GM19043 (cell line): Measurements from ENCODE around the gene TLCD3B.
"Not testable (repeated sequence)": the region's sequence is repeated elsewhere in the genome, so short reads cannot be mapped to it uniquely, and the experiment has no call there.

Source experiments
- ATAC-seq: cut with Tn5 transposase; IDR thresholded peaks from one replicate; pipeline ENCODE4 v1.9.1; 2021; ENCODE audit warnings: low read depth; ENCODE audit not compliant: unreplicated experiment

The TLCD3B gene

DNA sequence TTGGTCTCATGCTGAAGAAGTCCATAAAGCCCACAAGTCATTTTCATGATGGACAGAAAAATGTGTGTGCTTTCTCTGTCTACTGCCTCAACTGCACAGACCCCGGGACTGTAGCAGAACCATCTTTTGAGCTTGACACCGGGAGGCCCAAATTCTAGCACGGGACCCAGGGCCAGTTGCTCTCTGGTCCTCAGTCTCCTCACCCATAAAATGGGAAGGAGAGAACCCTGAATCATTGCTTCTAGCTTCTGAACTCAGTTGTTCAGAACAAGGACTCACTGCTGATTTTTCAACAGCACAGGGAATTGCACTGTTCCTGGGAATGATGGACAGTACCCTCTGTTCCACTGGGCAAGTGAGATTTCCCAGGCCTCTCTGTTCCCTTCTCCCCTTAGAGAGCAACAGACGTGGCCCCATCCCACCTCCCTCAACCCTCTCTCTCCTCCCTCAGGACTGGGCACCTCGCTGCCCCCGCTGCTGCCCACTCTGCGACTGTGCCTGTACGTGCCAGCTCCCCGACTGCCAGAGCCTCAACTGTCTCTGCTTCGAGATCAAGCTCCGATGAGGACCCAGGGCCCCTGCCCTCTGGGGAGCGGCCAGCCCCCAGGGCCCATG, 32.3 kb upstream of the TLCD3B start:
- ATAC-seq = no peak

GRCh38 chr16:30060836-30061554, 29.9 kb upstream of the TLCD3B start:
- ATAC-seq = no peak

- no peak for ATAC-seq
Measured at GRCh38 chr16:30060346-30060745, 29.3 kb upstream of the TLCD3B start.

- no peak for ATAC-seq
Measured at GRCh38 chr16:30054959-30055553, 24.0 kb upstream of the TLCD3B start.

DNA sequence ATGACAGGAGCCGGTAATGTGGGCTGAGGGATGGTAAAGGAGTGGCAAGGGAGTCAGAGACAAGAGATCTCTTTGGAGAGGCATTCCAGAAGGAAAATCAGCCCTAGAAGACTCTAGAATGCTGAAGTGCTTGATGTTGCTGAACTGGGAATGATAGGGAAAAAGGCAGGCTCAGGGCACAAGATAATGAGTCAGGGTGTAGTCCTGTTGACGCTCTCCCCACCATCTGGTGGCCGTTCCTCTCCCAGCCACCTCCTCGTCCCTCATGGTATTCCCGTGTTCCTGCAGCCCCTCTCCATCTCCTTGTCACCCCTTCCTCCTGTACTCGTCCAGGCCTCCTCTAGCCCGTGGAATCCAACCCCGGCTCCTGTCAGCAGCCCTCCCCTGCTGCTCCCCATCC, 23.4 kb upstream of the TLCD3B start:
- no peak for ATAC-seq

DNA sequence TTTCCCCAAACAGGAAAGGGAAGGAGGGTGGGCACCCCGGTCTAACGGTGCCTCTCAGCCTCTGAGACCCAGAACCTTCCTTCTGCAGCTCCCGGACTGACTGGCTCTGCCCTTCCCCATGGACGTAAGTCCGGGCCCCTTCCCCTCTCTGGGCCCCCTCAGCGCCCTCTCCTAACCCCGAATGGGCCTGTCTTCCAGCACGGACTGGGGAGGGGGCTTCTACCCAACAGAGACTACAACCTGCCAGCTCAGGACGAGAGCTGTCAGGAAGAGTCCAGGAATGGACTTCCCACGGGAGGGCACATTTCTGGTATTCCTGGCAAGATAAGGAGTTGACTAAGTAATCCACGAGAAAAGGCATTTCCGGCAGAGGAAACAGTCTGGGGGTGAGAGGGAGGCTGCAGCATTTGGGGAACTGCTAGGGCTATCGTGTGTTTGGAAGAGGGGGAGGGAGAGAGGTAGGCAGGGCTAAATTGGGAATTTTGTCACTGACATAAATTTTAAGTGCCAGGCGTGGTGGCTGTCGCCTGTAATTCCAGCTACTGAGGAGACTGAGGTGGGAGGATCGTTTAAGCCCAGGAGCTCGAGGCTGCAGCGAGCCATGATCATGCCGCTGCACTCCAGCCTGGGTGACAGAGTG, 22.4 kb upstream of the TLCD3B start:
- no peak for ATAC-seq

DNA sequence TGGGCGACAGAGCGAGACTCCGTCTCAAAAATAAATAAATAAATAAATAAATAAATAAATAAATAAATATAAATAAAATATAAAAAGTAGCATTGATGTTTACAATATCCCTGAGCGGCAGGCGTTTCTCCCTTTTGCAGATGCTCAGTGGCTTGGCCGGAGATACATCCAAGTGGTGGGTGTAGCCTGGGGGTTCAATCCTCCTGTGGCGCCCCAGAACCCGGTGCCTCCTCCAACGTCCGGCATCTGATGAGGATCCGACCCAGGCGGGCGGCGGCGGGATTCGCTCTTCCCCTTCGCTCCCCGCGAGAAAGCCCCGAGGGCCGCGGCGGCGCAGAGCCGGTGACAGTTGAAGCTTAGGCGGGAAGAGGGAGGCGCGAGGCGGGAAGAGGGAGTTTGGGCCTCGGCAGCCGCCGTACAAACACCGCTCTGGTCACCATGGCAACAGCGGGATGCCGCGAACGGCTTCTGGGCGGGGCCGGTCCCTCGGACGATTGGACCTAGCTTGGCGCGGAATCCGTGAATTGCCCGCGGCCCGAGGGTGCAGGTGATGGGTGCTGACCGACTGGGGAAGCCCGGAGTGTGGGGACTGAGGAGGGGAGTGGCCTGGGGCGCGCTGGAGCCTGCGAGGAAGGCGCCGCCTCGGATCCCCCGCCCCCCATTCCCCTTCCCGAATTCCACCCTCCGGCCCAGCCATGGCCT, 21.8 kb upstream of the TLCD3B start:
- no peak for ATAC-seq

DNA sequence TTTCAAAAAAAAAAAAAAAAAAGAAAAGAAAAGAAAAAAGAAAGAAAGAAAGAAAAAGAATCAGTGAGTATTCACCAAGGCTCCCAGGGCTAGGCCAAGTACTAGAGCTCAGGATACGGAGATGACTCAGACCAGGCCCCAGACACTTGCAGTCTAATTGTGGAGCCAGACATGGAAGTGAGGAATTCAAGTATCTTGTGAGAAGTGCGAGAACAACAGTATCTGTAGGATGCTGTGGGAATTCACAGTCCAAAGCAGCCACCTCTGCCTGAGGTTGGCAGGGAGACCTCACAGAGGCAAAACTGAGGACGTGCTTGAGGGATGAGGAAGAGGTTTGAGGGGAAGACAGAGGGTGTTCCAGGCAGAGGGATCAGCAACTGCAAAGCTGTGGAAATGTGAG, 20.4 kb upstream of the TLCD3B start:
- no peak for ATAC-seq

DNA sequence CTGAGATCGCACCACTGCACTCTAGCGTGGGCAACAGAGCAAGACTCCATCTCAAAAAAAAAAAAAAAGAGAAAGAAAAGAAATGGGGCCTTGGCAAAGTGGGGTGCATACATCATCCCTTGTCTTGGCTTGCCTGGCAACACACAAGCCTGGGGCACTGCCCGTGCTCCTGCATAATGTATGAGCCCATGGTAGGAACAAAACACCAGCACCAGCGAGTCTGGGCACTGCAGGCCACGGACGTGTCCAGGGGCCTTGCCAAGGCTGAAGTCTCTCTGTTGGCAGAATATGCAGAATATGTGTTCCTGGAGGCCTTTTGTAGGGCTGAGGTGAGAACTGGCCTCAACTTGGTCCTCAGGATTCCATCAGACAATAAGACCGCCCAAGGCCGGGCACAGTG, 18.8 kb upstream of the TLCD3B start:
- no peak for ATAC-seq

DNA sequence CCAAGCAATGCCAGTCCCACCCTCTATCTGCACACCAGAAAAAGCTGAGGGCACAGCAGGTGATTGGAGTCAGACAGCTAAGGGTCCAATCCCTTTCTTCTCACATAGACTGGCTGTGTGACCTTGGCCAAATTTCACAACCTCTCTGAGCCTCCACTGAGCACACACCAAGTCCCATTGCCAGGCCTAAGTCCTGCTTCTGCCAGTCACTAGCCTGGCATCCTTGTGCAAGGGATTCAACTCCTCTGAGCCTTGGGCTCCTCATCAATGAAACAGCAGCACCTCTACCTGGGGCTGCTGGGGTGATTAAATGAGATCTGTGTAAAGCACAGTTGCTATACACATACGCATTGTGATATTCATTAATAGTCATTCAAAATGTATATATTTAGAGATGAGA, 15.5 kb upstream of the TLCD3B start:
- ATAC-seq = no peak

DNA sequence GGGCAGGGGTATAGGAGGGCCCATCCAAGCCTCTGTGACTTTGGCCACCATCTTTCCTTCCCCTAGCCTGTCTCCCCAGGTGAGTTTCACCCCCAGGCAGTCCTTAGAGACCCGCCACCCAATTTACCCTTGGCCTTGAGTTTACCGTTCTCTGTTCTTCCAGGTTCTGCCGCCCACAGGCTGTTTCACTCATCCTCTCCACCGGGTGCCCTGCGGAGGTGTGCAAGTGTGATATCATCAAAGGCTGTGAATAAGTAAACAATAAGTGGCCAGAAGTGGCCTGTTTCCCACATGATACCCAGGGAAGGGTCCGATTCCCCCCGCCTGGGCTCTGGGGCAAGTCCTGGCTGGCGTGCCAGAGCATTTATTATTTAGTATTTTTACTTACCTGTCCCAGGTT, 15.1 kb upstream of the TLCD3B start:
- ATAC-seq = no peak

DNA sequence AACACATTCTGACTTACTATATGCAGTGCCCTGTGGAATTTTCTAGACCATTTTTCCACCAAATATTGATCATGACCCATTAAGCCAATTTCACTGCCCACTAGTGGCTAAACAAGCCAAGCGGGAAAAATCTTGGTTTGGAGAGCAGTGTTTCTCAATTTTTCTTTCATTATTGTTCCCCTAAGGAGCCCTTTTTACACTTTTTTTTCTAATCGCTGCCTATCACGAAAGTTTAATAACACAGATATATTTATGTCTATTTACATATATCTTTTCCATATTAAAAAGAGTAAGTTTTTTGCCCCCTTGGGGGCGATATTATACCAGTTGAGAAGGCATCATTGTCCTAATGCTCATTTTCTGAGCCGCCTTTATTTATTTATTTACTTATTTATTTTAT, 10.8 kb upstream of the TLCD3B start:
- no peak for ATAC-seq

GRCh38 chr16:30040690-30041089, 9.6 kb upstream of the TLCD3B start:
- ATAC-seq = not testable (repeated sequence)

DNA sequence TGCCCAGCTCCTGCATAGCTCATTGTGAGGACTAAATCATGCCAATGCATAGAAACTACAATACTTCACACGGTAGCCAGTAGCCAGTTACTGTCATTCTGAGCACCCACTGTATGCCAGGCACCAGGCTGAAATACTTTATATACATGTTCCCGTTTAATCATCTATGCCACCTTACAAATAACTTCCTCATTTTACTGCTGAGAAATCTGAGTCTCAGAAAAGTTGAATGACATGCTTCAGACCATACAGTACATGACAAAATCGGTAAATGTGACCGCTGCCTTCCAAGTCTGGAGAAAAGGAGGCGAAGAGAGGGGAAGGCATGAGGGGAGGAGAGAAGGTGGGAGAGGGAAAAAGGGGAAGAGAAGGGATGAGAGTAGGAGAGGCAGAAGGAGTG, 9.2 kb upstream of the TLCD3B start:
- no peak for ATAC-seq

- ATAC-seq = no peak
Measured at GRCh38 chr16:30033270-30033669, 2.2 kb upstream of the TLCD3B start.

- no peak for ATAC-seq
Measured at GRCh38 chr16:30032083-30032819, 1.2 kb upstream of the TLCD3B start.

- ATAC-seq = no peak
Measured at GRCh38 chr16:30031477-30031918, 427 bp upstream of the TLCD3B start.

DNA sequence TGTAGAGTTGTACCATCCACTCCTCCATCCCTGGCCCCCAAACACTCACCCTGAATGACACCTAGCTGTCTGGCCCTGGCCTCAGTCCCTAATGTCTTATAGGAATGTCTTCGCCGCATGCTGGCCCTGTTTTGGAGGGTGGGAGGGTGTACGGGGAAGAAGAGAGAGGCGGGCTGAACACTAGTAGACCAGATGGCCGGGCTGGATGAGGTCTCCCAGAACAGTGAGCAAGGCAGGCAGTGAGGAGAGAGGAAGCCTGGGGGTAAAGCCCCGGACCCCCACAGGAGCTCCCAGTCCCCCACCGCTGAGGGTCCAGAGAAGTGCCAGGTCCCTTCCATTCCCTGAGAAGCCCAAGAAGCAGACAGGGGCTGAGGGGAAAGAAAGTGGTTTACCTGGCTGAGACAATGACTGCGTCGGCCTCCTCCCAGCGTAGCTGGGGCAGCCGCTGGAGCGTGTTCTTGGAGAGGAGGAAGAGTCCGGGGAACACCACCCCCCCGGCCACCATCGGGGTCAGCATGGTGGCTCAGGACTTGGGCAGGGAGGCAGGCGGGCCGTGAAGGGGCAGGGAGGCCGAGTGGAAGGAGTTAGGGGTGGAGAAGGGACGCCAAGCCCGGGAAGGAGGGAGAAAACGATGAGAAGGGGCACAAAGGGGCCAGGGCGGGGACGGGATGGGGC, 923 bp downstream of the TLCD3B start:
- ATAC-seq = no peak

- no peak for ATAC-seq
Measured at GRCh38 chr16:30028438-30029076, 2.5 kb downstream of the TLCD3B start.
